OCI-LY3 (cell line): Measurements from ENCODE around the gene SELENOI.

Source experiments
- EZH2phosphoT487 ChIP-seq: fragments of 200-600 bp; shearing (Covaris generic); IDR thresholded peaks from 2 replicates; pipeline ENCODE4 v1.6.1; 2018; ENCODE audit warnings: antibody characterized with exemption, mixed run types, low read depth
- TF ChIP-seq, protein P1 (sequence below): fragments of 200-600, 300-600 bp; sonication (generic); IDR thresholded peaks from 2 replicates; pipeline ENCODE4 v1.5.1; 2014; ENCODE audit warnings: antibody characterized with exemption, low read length, low read depth

GRCh38 chr2:26298286-26298637 is 47.7 kb upstream of the SELENOI start:
- TF ChIP-seq, protein P1, sequence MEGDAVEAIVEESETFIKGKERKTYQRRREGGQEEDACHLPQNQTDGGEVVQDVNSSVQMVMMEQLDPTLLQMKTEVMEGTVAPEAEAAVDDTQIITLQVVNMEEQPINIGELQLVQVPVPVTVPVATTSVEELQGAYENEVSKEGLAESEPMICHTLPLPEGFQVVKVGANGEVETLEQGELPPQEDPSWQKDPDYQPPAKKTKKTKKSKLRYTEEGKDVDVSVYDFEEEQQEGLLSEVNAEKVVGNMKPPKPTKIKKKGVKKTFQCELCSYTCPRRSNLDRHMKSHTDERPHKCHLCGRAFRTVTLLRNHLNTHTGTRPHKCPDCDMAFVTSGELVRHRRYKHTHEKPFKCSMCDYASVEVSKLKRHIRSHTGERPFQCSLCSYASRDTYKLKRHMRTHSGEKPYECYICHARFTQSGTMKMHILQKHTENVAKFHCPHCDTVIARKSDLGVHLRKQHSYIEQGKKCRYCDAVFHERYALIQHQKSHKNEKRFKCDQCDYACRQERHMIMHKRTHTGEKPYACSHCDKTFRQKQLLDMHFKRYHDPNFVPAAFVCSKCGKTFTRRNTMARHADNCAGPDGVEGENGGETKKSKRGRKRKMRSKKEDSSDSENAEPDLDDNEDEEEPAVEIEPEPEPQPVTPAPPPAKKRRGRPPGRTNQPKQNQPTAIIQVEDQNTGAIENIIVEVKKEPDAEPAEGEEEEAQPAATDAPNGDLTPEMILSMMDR = no peak
- no peak for TF ChIP-seq EZH2phosphoT487
